ENCODE measurements around the gene EIF4A2. TPM values are rescaled to one million over a fixed set of nuclear protein-coding genes. Genes with fewer than 3 reads are reported as not detected.

EIF4A2 gene
- total and polyA plus RNA-seq, 2 of the 13 experiments (the other 11 are each of a cell fraction or from before 2014, with no cell fraction given) = 480 to 596 TPM

GRCh38 chr3:186823386-186823785 is 40.0 kb downstream of the EIF4A2 start:
- no peak for ATAC-seq
- Histone ChIP-seq H3K9ac (ENCODE audit: insufficient read depth, low read depth, low read length) (no peak overlapping the region), H2AFZ (ENCODE audit: low read length) (no peak overlapping the region), H3K27ac (ENCODE audit: extremely low read length, insufficient read depth, low read length) (no peak overlapping the region), H3K27me3 (ENCODE audit: control insufficient read depth in 1 of 2, insufficient read depth in 2 of 2, low read length in 2 of 2) (peaks cover 0 to 25% of the 10 kb centered on the region in 2 experiments; a peak in 4 of 5 replicates), H4K20me1 (ENCODE audit: insufficient read depth, low read length) (peaks cover 4% of the 10 kb centered on the region; the same call in 1 of the 2 replicates), H3K4me1 (ENCODE audit: insufficient read depth, low read length) (peaks cover 53% of the 10 kb centered on the region), H3K9me3 (ENCODE audit: low read length) (no peaks in the 10 kb centered on the region), H3K4me3 (replicated peaks in 1 of 3; ENCODE audit: insufficient read depth in 1 of 3, low read depth in 2 of 3, low read length in 3 of 3) (no peak overlapping the region), H3K36me3 (replicated peaks in 1 of 2; ENCODE audit: control insufficient read depth in 1 of 2, insufficient read depth in 2 of 2, low read length in 2 of 2) (no peaks in the 10 kb centered on the region), H3K4me2 (ENCODE audit: low read depth, low read length) (no peak overlapping the region), H3K79me2 (ENCODE audit: insufficient read depth, low read length) (no peaks in the 10 kb centered on the region)
- POLR2A ChIA-PET = no interaction called here
- DNase-seq (ENCODE audit: low spot score) = no peak
- CTCF ChIA-PET (ENCODE audit: low intra/inter-chr PET ratio, low total read pairs) = no interaction called here
- intact Hi-C loops (cut with micrococcal nuclease; ENCODE audit: unreplicated experiment) (no loop called here), in situ Hi-C loops (cut with HindIII; ENCODE audit: extremely low pct_ligation_motif_present, low pct_unique_long_range_greater_than_20kb) (loop anchor here (25.0 kb wide), 2 partner anchors 561 to 836 kb away; no protein-coding TSS in a partner anchor)
- TF ChIP-seq GZF1 (CRISPR knock-in tag; IDR thresholded peaks at IDR 0.05) (no peak), IKZF5 (CRISPR knock-in tag; IDR thresholded peaks at IDR 0.05) (no peak), ZNF484 (CRISPR knock-in tag; IDR thresholded peaks at IDR 0.05; ENCODE audit: borderline replicate concordance, low read depth) (no peak), ZNF616 (CRISPR knock-in tag; IDR thresholded peaks at IDR 0.05; ENCODE audit: low read depth) (no peak), THAP8 (CRISPR knock-in tag; IDR thresholded peaks at IDR 0.05; ENCODE audit: borderline replicate concordance) (no peak), ADNP (CRISPR knock-in tag; IDR thresholded peaks at IDR 0.05) (no peak), PRDM4 (CRISPR knock-in tag; IDR thresholded peaks at IDR 0.05; ENCODE audit: borderline replicate concordance) (no peak), SNRNP70 (IDR thresholded peaks at IDR 0.05; ENCODE audit: low read depth, low read length) (no peak), ZFX (CRISPR knock-in tag; IDR thresholded peaks at IDR 0.05; ENCODE audit: low read depth) (no peak), ZNF24 (IDR thresholded peaks at IDR 0.05) (no peak), ZNF773 (CRISPR knock-in tag; IDR thresholded peaks at IDR 0.05; ENCODE audit: borderline replicate concordance) (no peak), SAFB2 (CRISPR knock-in tag; IDR thresholded peaks at IDR 0.05; ENCODE audit: borderline replicate concordance, low read depth) (no peak), CCAR2 (optimal IDR thresholded peaks at IDR 0.05; ENCODE audit: low read depth, low read length) (no peak)
- FAIRE-seq = no peak
- 38% methylated on average over 2 of the region's 2 CpGs for WGBS (ENCODE audit: low lambda C conversion rate)
- BruUV-seq (replicated peaks) = no TSS peak
